Endothelial cell of umbilical vein (primary cell): Measurements from ENCODE around the gene CTIF. TPM values are rescaled to one million over a fixed set of nuclear protein-coding genes. Genes with fewer than 3 reads are reported as not detected.

Experiments
- BruUV-seq: library from RNA; stranded (reverse); fragments of 400-500 nt; replicated peaks from 2 replicates; lab custom pipeline; 2021; lab: Mats Ljungman, UMichigan
- CTCF ChIA-PET: fragments of 300-600, 350-600 bp; sonication (Branson Sonifier 250); formaldehyde crosslinking; loops from one replicate; lab custom pipeline; 2021; ENCODE audit warnings: antibody characterized with exemption, inconsistent platforms; lab: Charles Lee
- POLR2A ChIA-PET: fragments of 300-600, 350-600 bp; sonication (Branson Sonifier 250); formaldehyde crosslinking; loops from one replicate; lab custom pipeline; 2021; ENCODE audit warnings: antibody characterized with exemption, inconsistent platforms; lab: Charles Lee
- DNase-seq: peaks from one replicate; pipeline ENCODE4 v3.0.0-alpha.2; 2011; ENCODE audit warnings: low read depth, low spot score
- FAIRE-seq: peaks from 2 replicates; lab custom pipeline; 2011; peaks lifted over from hg19 to GRCh38; lab: Jason Lieb, UNC
- H2AFZ ChIP-seq: 2 replicates; pipeline ENCODE4 v1.6.0; 2012; ENCODE audit warnings: low read depth, low read length, control low read depth, inconsistent platforms
- H3K27ac ChIP-seq: 2 replicates; pipeline ENCODE4 v1.5.1; 2011; ENCODE audit warnings: low read depth, mild to moderate bottlenecking, control low read depth, low read length, moderate library complexity; ENCODE audit not compliant: insufficient read depth
- H3K27me3 ChIP-seq, 2 experiments: 2 replicates each; pipeline versions ENCODE4 v1.6.0 to v1.6.1; 2011; ENCODE audit warnings: low read length in 2 of 2, mixed read lengths in 1 of 2; ENCODE audit not compliant: control insufficient read depth in 2 of 2, insufficient read depth in 2 of 2
- H3K36me3 ChIP-seq, 2 experiments: 2 replicates in 1 of 2; 3 replicates in 1 of 2; pipeline ENCODE4 v1.5.1; 2011; ENCODE audit warnings: low read length in 2 of 2, mild to moderate bottlenecking in 1 of 2, moderate library complexity in 1 of 2; ENCODE audit not compliant: control insufficient read depth in 2 of 2, insufficient read depth in 2 of 2; ENCODE audit errors: extremely low read depth in 1 of 2
- H3K4me1 ChIP-seq: 3 replicates; pipeline ENCODE4 v1.5.1; 2011; ENCODE audit warnings: mild to moderate bottlenecking, low read length; ENCODE audit not compliant: control insufficient read depth, insufficient read depth; ENCODE audit errors: extremely low read depth
- H3K4me2 ChIP-seq: 2 replicates; pipeline ENCODE4 v1.6.1; 2011; ENCODE audit warnings: low read length, control low read depth, mixed read lengths; ENCODE audit not compliant: insufficient read depth
- H3K4me3 ChIP-seq, 3 experiments: fragments of 200-600 bp in 1 of 3; sonication (generic), shearing (Covaris generic) in 1 of 3; replicated peaks in 1 of 3; 2 replicates each; pipeline ENCODE4 v1.5.1; 2011 to 2016; ENCODE audit warnings: control low read depth in 3 of 3, low read length in 3 of 3, mild to moderate bottlenecking in 2 of 3, inconsistent platforms in 1 of 3, low read depth in 1 of 3, moderate library complexity in 1 of 3; ENCODE audit not compliant: insufficient read depth in 1 of 3
- H3K79me2 ChIP-seq: 2 replicates; pipeline ENCODE4 v1.6.0; 2012; ENCODE audit warnings: low read length, inconsistent platforms; ENCODE audit not compliant: control insufficient read depth, insufficient read depth
- H3K9ac ChIP-seq: replicated peaks from 2 replicates; pipeline ENCODE3; 2011; ENCODE audit warnings: low read length, control low read depth; ENCODE audit not compliant: insufficient read depth; ENCODE audit errors: extremely low read depth
- H3K9me1 ChIP-seq: replicated peaks from 3 replicates; pipeline ENCODE4 v1.6.0; 2011; ENCODE audit warnings: mild to moderate bottlenecking, low read length; ENCODE audit not compliant: control insufficient read depth, insufficient read depth; ENCODE audit errors: extremely low read depth
- H3K9me3 ChIP-seq: replicated peaks from 2 replicates; pipeline ENCODE4 v1.5.1; 2012; ENCODE audit warnings: low read length, inconsistent platforms; ENCODE audit not compliant: control insufficient read depth, insufficient read depth
- H4K20me1 ChIP-seq: replicated peaks from 2 replicates; pipeline ENCODE3; 2011; ENCODE audit warnings: mild to moderate bottlenecking, low read length; ENCODE audit not compliant: control insufficient read depth, insufficient read depth; ENCODE audit errors: extremely low read depth
- CTCF ChIP-seq, 2 donors: IDR thresholded peaks; 1 replicate in 1 of 2; 2 replicates in 1 of 2; pipeline ENCODE4 v1.5.1; 2011; ENCODE audit warnings: low read length in 2 of 2, mild to moderate bottlenecking in 2 of 2, moderate library complexity in 2 of 2, control low read depth in 1 of 2, inconsistent platforms in 1 of 2, low read depth in 1 of 2; ENCODE audit not compliant: insufficient read depth in 1 of 2; ENCODE audit errors: extremely low read depth in 1 of 2
- EZH2 ChIP-seq: IDR thresholded peaks from 2 replicates; pipeline ENCODE4 v1.6.1; 2012; ENCODE audit warnings: borderline replicate concordance, low read depth, mild to moderate bottlenecking, moderate library complexity, low read length, inconsistent platforms; ENCODE audit not compliant: severe bottlenecking
- FOS ChIP-seq: IDR thresholded peaks from 2 replicates; pipeline ENCODE4 v1.6.1; 2011; ENCODE audit warnings: mild to moderate bottlenecking, low read length, moderate library complexity, borderline replicate concordance; ENCODE audit not compliant: insufficient read depth
- GATA2 ChIP-seq: IDR thresholded peaks from 2 replicates; pipeline ENCODE4 v1.7.0; 2011; ENCODE audit warnings: low read depth, mild to moderate bottlenecking, moderate library complexity, mixed read lengths, low read length; ENCODE audit not compliant: insufficient read length, insufficient read depth
- JUN ChIP-seq: IDR thresholded peaks from 2 replicates; pipeline ENCODE4 v1.6.1; 2011; ENCODE audit warnings: borderline replicate concordance, low read depth; ENCODE audit not compliant: insufficient read length, insufficient read depth
- MAX ChIP-seq: IDR thresholded peaks from 2 replicates; pipeline ENCODE4 v1.6.1; 2011; ENCODE audit not compliant: insufficient read depth, insufficient read length
- MYC ChIP-seq: IDR thresholded peaks from one replicate; pipeline ENCODE4 v1.6.1; 2011; ENCODE audit warnings: mild to moderate bottlenecking, low read depth, low read length
- POLR2A ChIP-seq: IDR thresholded peaks from 2 replicates; pipeline ENCODE4 v1.6.1; 2012; ENCODE audit warnings: low read depth, mild to moderate bottlenecking, control low read depth, low read length
- POLR2AphosphoS5 ChIP-seq: IDR thresholded peaks from 2 replicates; pipeline ENCODE4 v1.6.1; 2012; ENCODE audit warnings: low read depth, mild to moderate bottlenecking, control low read depth, low read length, moderate library complexity; ENCODE audit not compliant: insufficient read depth
- dilution Hi-C: fragments of 300-500 bp; cut with MboI; formaldehyde crosslinking; loops from one replicate; pipeline ENCODE4 v1.15.0; 2019; ENCODE audit warnings: low sequenced_read_pairs; ENCODE audit not compliant: extremely low pct_ligation_motif_present
- intact Hi-C: fragments of 100-400 bp; cut with micrococcal nuclease; formaldehyde crosslinking; loops from one replicate; pipeline ENCODE4 v1.10.0; 2022
- polyA plus RNA-seq, 4 experiments: library from polyadenylated mRNA; depleted of rRNA in 3 of 4; stranded (reverse) in 3 of 4; unstranded in 1 of 4; fragments of >200 nt; gene quantifications; 2 replicates each; pipeline versions ENCODE4 v1.2.1 to v1.2.3, GENCODE V29; 2011 to 2012; ENCODE audit warnings: missing spikeins in 1 of 4
- total RNA-seq: library from RNA; stranded (reverse); gene quantifications from 2 replicates; pipeline ENCODE4 v1.2.3, GENCODE V29; 2021

CTIF gene
- total and polyA plus RNA-seq, 2 donors (not counting 3 experiments of a cell fraction or from before 2014, with no cell fraction given): 20.9 to 57.7 TPM

DNA sequence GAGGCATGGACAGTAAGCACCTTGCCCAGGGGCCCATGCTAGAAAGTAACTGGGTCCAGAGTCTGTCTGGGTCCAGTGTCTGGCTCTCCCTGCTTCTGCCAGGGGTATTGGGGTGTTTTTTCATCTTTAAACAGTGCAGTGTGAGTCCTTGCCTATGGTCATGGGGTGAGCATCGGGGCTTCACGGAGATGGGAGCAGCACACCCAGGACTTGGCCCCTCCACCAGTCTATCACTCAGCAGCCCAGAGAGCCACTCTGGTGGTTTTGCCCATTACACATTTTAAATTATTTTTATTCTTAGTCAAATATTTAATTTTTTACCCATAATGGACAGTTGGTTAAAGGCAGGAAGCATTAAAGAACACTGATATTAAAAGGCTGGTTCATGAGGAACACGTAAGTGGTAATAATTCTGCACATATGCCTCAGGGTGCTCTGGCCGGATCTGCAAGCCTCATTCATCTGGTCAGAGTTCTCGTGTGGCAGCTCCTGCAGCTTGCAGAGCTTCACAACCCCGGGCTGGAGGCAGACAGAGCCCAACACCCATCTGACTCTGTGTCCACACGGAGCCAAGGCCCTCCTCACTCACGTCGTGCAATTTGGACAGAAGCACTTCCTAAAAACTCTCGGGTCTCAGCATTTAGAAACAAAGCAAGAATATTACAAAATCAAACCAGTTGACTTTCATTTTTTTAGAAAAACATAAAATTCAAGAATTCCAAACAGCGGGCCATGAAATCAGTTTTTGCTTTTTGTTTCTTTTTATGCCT, 204.1 kb downstream of the CTIF start:
- ChIA-PET POLR2A (no interaction called here), CTCF (no interaction called here)
- Histone ChIP-seq H3K4me1 (no peaks in the 10 kb centered on the region), H3K9me1 (no peaks in the 10 kb centered on the region), H3K9ac (no peak overlapping the region), H3K79me2 (no peaks in the 10 kb centered on the region), H3K27me3 (no peaks in the 10 kb centered on the region), H3K4me2 (no peak overlapping the region), H4K20me1 (no peaks in the 10 kb centered on the region), H3K4me3 (no peak overlapping the region), H3K36me3 (no peaks in the 10 kb centered on the region), H3K9me3 (no peaks in the 10 kb centered on the region), H3K27ac (no peak overlapping the region), H2AFZ (no peak overlapping the region)
- dilution Hi-C loops (no loop called here), intact Hi-C loops (no loop called here)
- FAIRE-seq: no peak
- TF ChIP-seq JUN: no peak
- no peak for TF ChIP-seq FOS
- BruUV-seq: no TSS peak
- no peak for DNase-seq

DNA sequence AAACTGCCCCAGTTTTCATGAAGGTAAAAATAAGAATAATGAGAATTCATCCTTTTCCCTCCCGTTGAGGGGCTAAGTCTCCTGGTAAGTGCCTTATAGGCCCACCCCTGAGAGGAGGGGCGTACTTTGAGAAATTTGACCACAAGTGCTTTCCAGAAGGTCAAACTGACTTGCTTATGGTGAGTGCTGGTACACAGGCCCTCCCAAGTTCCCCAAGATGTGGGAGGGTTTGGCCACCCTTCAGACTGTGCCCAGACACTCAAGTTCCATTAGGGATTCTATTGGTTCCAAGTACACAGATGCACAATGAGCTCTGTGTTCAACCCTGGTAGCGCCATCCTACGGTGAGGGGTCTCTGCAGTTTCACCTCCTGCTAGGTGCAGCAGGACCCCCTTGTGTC, 205.1 kb downstream of the CTIF start:
- Histone ChIP-seq H3K4me1 (no peaks in the 10 kb centered on the region), H3K27ac (no peak overlapping the region), H3K9ac (no peak overlapping the region), H3K4me3 (no peak overlapping the region), H2AFZ (no peak overlapping the region), H3K9me3 (no peaks in the 10 kb centered on the region), H4K20me1 (no peaks in the 10 kb centered on the region), H3K27me3 (no peaks in the 10 kb centered on the region), H3K9me1 (no peaks in the 10 kb centered on the region), H3K79me2 (no peaks in the 10 kb centered on the region), H3K4me2 (no peak overlapping the region), H3K36me3 (no peaks in the 10 kb centered on the region)
- FAIRE-seq (no peak), DNase-seq (no peak)
- TF ChIP-seq CTCF (IDR thresholded peaks at IDR 0.05; ENCODE audit: extremely low read depth in 1 of 2, insufficient read depth in 1 of 2, low read depth in 1 of 2, low read length in 2 of 2) (no peak), MYC (no peak), POLR2AphosphoS5 (no peak), FOS (no peak), GATA2 (no peak), POLR2A (no peak), JUN (no peak), MAX (no peak), EZH2 (no peak)
- no TSS peak for BruUV-seq
- ChIA-PET POLR2A (no interaction called here), CTCF (no interaction called here)
- dilution Hi-C loops: no loop called here
- intact Hi-C loops: no loop called here
